ENCODE measurements around the gene BNC2. TPM values are rescaled to one million over a fixed set of nuclear protein-coding genes. Genes with fewer than 3 reads are reported as not detected.
A peak's percentile ranks its signal among the peaks of the same experiment; 100 is the strongest.

The BNC2 gene
- polyA plus RNA-seq, 4 donors = 0.81 to 11.1 (median 1.3) TPM; not detected in 1

GRCh38 chr9:16369427-16369826 is 501.0 kb downstream of the BNC2 start:
- FAIRE-seq (no peak), DNase-seq (no peak)
- Histone ChIP-seq H3K27ac (ENCODE audit: low read depth in 1 of 3, low read length in 2 of 3) (no peak overlapping the region), H3K4me1 (ENCODE audit: control insufficient read depth in 3 of 3, insufficient read depth in 2 of 3, low read depth in 1 of 3, low read length in 2 of 3) (no peaks in the 10 kb centered on the region), H3K4me3 (ENCODE audit: low read depth in 1 of 3, low read length in 3 of 3) (no peak overlapping the region), H3K36me3 (ENCODE audit: control insufficient read depth in 3 of 3, insufficient read depth in 2 of 3, low read depth in 1 of 3, low read length in 3 of 3) (no peaks in the 10 kb centered on the region), H3K27me3 (ENCODE audit: control insufficient read depth in 3 of 3, insufficient read depth in 3 of 3, low read length in 3 of 3) (no peaks in the 10 kb centered on the region), H3K9me3 (ENCODE audit: control insufficient read depth in 2 of 2, insufficient read depth in 1 of 2, low read depth in 1 of 2, low read length in 1 of 2) (peaks cover 0 to 4% of the 10 kb centered on the region in 2 donors)
- 78 to 87% (median 80%) methylated on average over 4 of the region's 4 CpGs for WGBS, 3 donors

GRCh38 chr9:16368237-16369087 is 502.0 kb downstream of the BNC2 start:
- DNase-seq = no peak
- Histone ChIP-seq H3K4me3 (ENCODE audit: low read depth in 1 of 3, low read length in 3 of 3) (no peak overlapping the region), H3K36me3 (ENCODE audit: control insufficient read depth in 3 of 3, insufficient read depth in 2 of 3, low read depth in 1 of 3, low read length in 3 of 3) (no peaks in the 10 kb centered on the region), H3K27ac (ENCODE audit: low read depth in 1 of 3, low read length in 2 of 3) (no peak overlapping the region), H3K4me1 (ENCODE audit: control insufficient read depth in 3 of 3, insufficient read depth in 2 of 3, low read depth in 1 of 3, low read length in 2 of 3) (no peaks in the 10 kb centered on the region), H3K9me3 (ENCODE audit: control insufficient read depth in 2 of 2, insufficient read depth in 1 of 2, low read depth in 1 of 2, low read length in 1 of 2) (peaks cover 0 to 4% of the 10 kb centered on the region in 2 donors), H3K27me3 (ENCODE audit: control insufficient read depth in 3 of 3, insufficient read depth in 3 of 3, low read length in 3 of 3) (no peaks in the 10 kb centered on the region)
- 54 to 76% (median 56%) methylated on average over 8 of the region's 8 CpGs for WGBS, 3 donors
- no peak for FAIRE-seq

GRCh38 chr9:16367605-16368231 is 502.8 kb downstream of the BNC2 start:
- Histone ChIP-seq H3K9me3 (ENCODE audit: control insufficient read depth in 2 of 2, insufficient read depth in 1 of 2, low read depth in 1 of 2, low read length in 1 of 2) (peaks cover 0 to 4% of the 10 kb centered on the region in 2 donors), H3K4me1 (ENCODE audit: control insufficient read depth in 3 of 3, insufficient read depth in 2 of 3, low read depth in 1 of 3, low read length in 2 of 3) (no peaks in the 10 kb centered on the region), H3K4me3 (ENCODE audit: low read depth in 1 of 3, low read length in 3 of 3) (no peak overlapping the region), H3K27me3 (ENCODE audit: control insufficient read depth in 3 of 3, insufficient read depth in 3 of 3, low read length in 3 of 3) (no peaks in the 10 kb centered on the region), H3K36me3 (ENCODE audit: control insufficient read depth in 3 of 3, insufficient read depth in 2 of 3, low read depth in 1 of 3, low read length in 3 of 3) (no peaks in the 10 kb centered on the region), H3K27ac (ENCODE audit: low read depth in 1 of 3, low read length in 2 of 3) (no peak overlapping the region)
- 80 to 92% (median 86%) methylated on average over 9 of the region's 9 CpGs for WGBS, 3 donors
- no peak for FAIRE-seq
- no peak for DNase-seq

DNA sequence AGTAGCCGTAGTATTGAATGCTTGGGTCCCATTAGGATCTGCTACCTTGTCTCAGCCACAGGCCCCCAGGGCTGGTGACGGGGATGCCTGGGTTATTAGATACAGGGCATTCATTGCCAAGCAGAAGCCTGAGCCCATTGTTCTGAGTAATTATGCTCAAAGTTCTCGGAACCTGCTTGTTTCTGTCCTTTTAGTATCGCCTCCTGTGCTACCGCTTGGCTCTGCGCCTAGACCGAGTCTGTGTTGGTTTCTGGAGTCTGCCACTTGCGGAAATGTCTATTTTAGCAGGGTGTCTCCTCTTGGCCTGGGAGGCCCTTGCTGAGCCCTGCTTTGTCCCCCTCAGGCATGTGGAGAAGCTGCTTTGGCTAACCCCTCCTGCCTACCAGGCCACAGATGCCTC is 506.1 kb downstream of the BNC2 start:
- no peaks in the 10 kb centered on the region for H3K27me3 ChIP-seq (ENCODE audit: control insufficient read depth in 3 of 3, insufficient read depth in 3 of 3, low read length in 3 of 3)
- no peaks in the 10 kb centered on the region for H3K4me1 ChIP-seq (ENCODE audit: control insufficient read depth in 3 of 3, insufficient read depth in 2 of 3, low read depth in 1 of 3, low read length in 2 of 3)
- no peak for DNase-seq
- 81 to 82% (median 82%) methylated on average over 8 of the region's 8 CpGs for WGBS, 3 donors
- H3K4me3 ChIP-seq (ENCODE audit: low read depth in 1 of 3, low read length in 3 of 3) = no peak overlapping the region
- FAIRE-seq = no peak
- H3K27ac ChIP-seq (ENCODE audit: low read depth in 1 of 3, low read length in 2 of 3) = no peak overlapping the region
- no peaks in the 10 kb centered on the region for H3K36me3 ChIP-seq (ENCODE audit: control insufficient read depth in 3 of 3, insufficient read depth in 2 of 3, low read depth in 1 of 3, low read length in 3 of 3)
- H3K9me3 ChIP-seq (ENCODE audit: control insufficient read depth in 2 of 2, insufficient read depth in 1 of 2, low read depth in 1 of 2, low read length in 1 of 2) = peaks cover 0 to 7% of the 10 kb centered on the region in 2 donors

GRCh38 chr9:16363916-16364315 is 506.6 kb downstream of the BNC2 start:
- H3K27ac ChIP-seq (ENCODE audit: low read depth in 1 of 3, low read length in 2 of 3) = peak overlapping the region in 1 of 3 donors; percentile 25
- 46 to 64% (median 60%) methylated on average over 5 of the region's 5 CpGs for WGBS, 3 donors
- no peak for FAIRE-seq

DNA sequence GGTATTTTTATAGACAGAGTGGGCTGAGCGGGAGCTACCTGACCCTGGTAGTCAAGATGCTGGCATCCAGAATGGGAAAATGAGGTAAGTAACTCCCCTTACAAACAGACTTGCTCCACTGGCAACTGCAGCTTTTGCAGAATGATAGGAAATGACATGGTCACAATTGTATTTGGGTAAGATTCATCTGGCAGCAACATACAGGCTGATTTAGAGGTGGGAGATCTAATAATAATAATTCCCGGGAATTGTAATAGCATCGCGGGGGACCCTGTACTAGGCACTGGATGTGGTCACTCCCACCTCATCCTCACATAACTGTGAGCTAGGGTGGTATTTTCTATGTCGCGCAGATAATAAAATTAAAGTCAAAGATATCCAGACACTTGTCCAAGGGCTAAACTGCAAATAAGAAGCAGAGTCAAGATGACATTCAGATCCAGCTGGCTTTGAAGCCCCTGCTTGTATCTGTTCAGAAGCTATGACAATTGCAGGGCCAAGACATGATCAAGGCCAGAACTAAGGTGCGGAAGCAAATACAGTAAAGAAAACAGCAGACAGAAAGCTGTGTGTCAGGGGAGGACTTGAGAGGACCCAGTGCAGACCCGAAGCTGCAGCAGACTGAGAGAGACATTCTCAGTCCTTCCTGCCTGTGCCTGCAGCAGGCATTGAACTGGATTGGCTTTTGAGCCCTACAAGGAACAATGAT is 507.2 kb downstream of the BNC2 start:
- Histone ChIP-seq H3K4me3 (ENCODE audit: low read depth in 1 of 3, low read length in 3 of 3) (no peak overlapping the region), H3K27me3 (ENCODE audit: control insufficient read depth in 3 of 3, insufficient read depth in 3 of 3, low read length in 3 of 3) (peaks cover 0 to 2% (median 0%) of the 10 kb centered on the region in 3 donors), H3K27ac (ENCODE audit: low read depth in 1 of 3, low read length in 2 of 3) (no peak overlapping the region), H3K4me1 (ENCODE audit: control insufficient read depth in 3 of 3, insufficient read depth in 2 of 3, low read depth in 1 of 3, low read length in 2 of 3) (no peaks in the 10 kb centered on the region), H3K9me3 (ENCODE audit: control insufficient read depth in 2 of 2, insufficient read depth in 1 of 2, low read depth in 1 of 2, low read length in 1 of 2) (peaks cover 0 to 7% of the 10 kb centered on the region in 2 donors), H3K36me3 (ENCODE audit: control insufficient read depth in 3 of 3, insufficient read depth in 2 of 3, low read depth in 1 of 3, low read length in 3 of 3) (no peaks in the 10 kb centered on the region)
- WGBS, 3 donors = 80 to 89% (median 88%) methylated on average over 8 of the region's 8 CpGs
- no peak for FAIRE-seq
- no peak for DNase-seq

More at GRCh38 chr9:16363916-16364315, 506.6 kb downstream of the BNC2 start:
- H3K4me1 ChIP-seq (ENCODE audit: control insufficient read depth in 3 of 3, insufficient read depth in 2 of 3, low read depth in 1 of 3, low read length in 2 of 3) = no peaks in the 10 kb centered on the region
- H3K27me3 ChIP-seq (ENCODE audit: control insufficient read depth in 3 of 3, insufficient read depth in 3 of 3, low read length in 3 of 3) = no peaks in the 10 kb centered on the region
- no peak for DNase-seq
- peaks cover 0 to 7% of the 10 kb centered on the region in 2 donors for H3K9me3 ChIP-seq (ENCODE audit: control insufficient read depth in 2 of 2, insufficient read depth in 1 of 2, low read depth in 1 of 2, low read length in 1 of 2)
- H3K36me3 ChIP-seq (ENCODE audit: control insufficient read depth in 3 of 3, insufficient read depth in 2 of 3, low read depth in 1 of 3, low read length in 3 of 3) = no peaks in the 10 kb centered on the region
- H3K4me3 ChIP-seq (ENCODE audit: low read depth in 1 of 3, low read length in 3 of 3) = no peak overlapping the region

- DNase-seq = no peak
- Histone ChIP-seq H3K36me3 (ENCODE audit: control insufficient read depth in 3 of 3, insufficient read depth in 2 of 3, low read depth in 1 of 3, low read length in 3 of 3) (no peaks in the 10 kb centered on the region), H3K27ac (ENCODE audit: low read depth in 1 of 3, low read length in 2 of 3) (no peak overlapping the region), H3K4me1 (ENCODE audit: control insufficient read depth in 3 of 3, insufficient read depth in 2 of 3, low read depth in 1 of 3, low read length in 2 of 3) (no peaks in the 10 kb centered on the region), H3K4me3 (ENCODE audit: low read depth in 1 of 3, low read length in 3 of 3) (no peak overlapping the region), H3K9me3 (ENCODE audit: control insufficient read depth in 2 of 2, insufficient read depth in 1 of 2, low read depth in 1 of 2, low read length in 1 of 2) (peaks cover 0 to 7% of the 10 kb centered on the region in 2 donors), H3K27me3 (ENCODE audit: control insufficient read depth in 3 of 3, insufficient read depth in 3 of 3, low read length in 3 of 3) (peaks cover 0 to 2% (median 0%) of the 10 kb centered on the region in 3 donors)
- FAIRE-seq = no peak
These were observed 508.5 kb downstream of the BNC2 start for GRCh38 chr9:16361939-16362338.

- no peaks in the 10 kb centered on the region for H3K36me3 ChIP-seq (ENCODE audit: control insufficient read depth in 3 of 3, insufficient read depth in 2 of 3, low read depth in 1 of 3, low read length in 3 of 3)
- H3K4me3 ChIP-seq (ENCODE audit: low read depth in 1 of 3, low read length in 3 of 3) = no peak overlapping the region
- peaks cover 0 to 7% of the 10 kb centered on the region in 2 donors for H3K9me3 ChIP-seq (ENCODE audit: control insufficient read depth in 2 of 2, insufficient read depth in 1 of 2, low read depth in 1 of 2, low read length in 1 of 2)
- no peak for FAIRE-seq
- H3K27ac ChIP-seq (ENCODE audit: low read depth in 1 of 3, low read length in 2 of 3) = no peak overlapping the region
- WGBS, 3 donors = 56 to 70% (median 59%) methylated on average over 3 of the region's 3 CpGs
- H3K4me1 ChIP-seq (ENCODE audit: control insufficient read depth in 3 of 3, insufficient read depth in 2 of 3, low read depth in 1 of 3, low read length in 2 of 3) = no peaks in the 10 kb centered on the region
- H3K27me3 ChIP-seq (ENCODE audit: control insufficient read depth in 3 of 3, insufficient read depth in 3 of 3, low read length in 3 of 3) = peaks cover 0 to 2% (median 0%) of the 10 kb centered on the region in 3 donors
- DNase-seq = no peak
These were observed 509.4 kb downstream of the BNC2 start for GRCh38 chr9:16361118-16361517.
